Camera-type eye (tissue), 1 donor: ENCODE data around the gene SLC31A2. TPM values are rescaled to one million over a fixed set of nuclear protein-coding genes. Genes with fewer than 3 reads are reported as not detected.

Source experiments
- total RNA-seq: library from RNA; depleted of rRNA; stranded (reverse); fragments of >200 nt; gene quantifications from one replicate; pipeline ENCODE4 v1.2.3, GENCODE V29; 2014

The SLC31A2 gene, protein sequence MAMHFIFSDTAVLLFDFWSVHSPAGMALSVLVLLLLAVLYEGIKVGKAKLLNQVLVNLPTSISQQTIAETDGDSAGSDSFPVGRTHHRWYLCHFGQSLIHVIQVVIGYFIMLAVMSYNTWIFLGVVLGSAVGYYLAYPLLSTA
- total RNA-seq, result 9.6 TPM

GRCh38 chr9:113150670-113151611 lies at the start of gene SLC31A2:
Gene SLC31A2, plus strand, starts transcription at chr9:113151007. Its CDS starts 68 bp downstream, at chr9:113151075.

Other genes starting within 250 kb of the SLC31A2 start
- gene ZNF883, start 138.8 kb upstream of the SLC31A2 start, total RNA-seq, result 18.9 TPM
- 22.7 TPM for gene ZFP37, start 94.3 kb upstream of the SLC31A2 start, total RNA-seq
- 30.4 TPM for gene FKBP15, start 70.3 kb downstream of the SLC31A2 start, total RNA-seq
- 15.5 TPM for gene SLC31A1, start 70.5 kb downstream of the SLC31A2 start, total RNA-seq
- gene CDC26, start 124.6 kb downstream of the SLC31A2 start, total RNA-seq, result 16.5 TPM
- gene PRPF4, start 124.7 kb downstream of the SLC31A2 start, total RNA-seq, result 30.6 TPM
- gene RNF183, start 152.4 kb downstream of the SLC31A2 start, total RNA-seq, result 0.66 TPM
- gene WDR31, start 189.3 kb downstream of the SLC31A2 start, total RNA-seq, result 17.2 TPM
- gene BSPRY, start 198.5 kb downstream of the SLC31A2 start, total RNA-seq, result 7.5 TPM
- 27.8 TPM for gene HDHD3, start 226.0 kb downstream of the SLC31A2 start, total RNA-seq